Measurements from ENCODE around the gene PRPF40B.

The PRPF40B gene

DNA sequence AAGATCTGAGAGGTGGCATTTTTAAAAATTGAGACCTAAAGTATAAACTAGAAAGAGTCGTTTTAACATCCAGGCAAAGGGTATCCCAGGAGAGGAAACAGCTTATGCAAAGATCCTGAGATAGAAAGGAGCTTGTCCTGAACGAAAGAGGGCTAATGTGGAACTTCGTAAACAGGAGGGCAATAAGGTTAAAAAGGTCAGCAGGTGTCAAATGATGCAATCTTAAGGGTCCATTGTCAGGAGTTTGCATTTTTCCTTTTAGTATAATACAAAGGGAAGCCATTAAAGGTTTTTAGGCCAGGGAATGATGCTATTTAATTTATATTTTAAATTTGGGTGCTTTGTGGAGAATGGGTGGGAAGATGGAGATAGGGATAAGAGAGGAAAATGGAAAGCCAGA, 69.5 kb downstream of the PRPF40B start:
- H3K27ac ChIP-seq (ENCODE audit: low read depth, low read length, severe bottlenecking), result no peak overlapping the region
- H3K4me3 ChIP-seq (ENCODE audit: extremely low read depth, insufficient read depth, low read length, poor library complexity, severe bottlenecking), result no peak overlapping the region
- peaks cover 43% of the 10 kb centered on the region for H3K36me3 ChIP-seq (ENCODE audit: control insufficient read depth, insufficient read depth, low read length)
- WGBS, 2 experiments (ENCODE audit: insufficient coverage in 2 of 2), result 75 to 79% methylated on average over 3 of the region's 3 CpGs
- H3K4me1 ChIP-seq (ENCODE audit: control insufficient read depth, insufficient read depth, low read length, poor library complexity, severe bottlenecking), result peaks cover 10% of the 10 kb centered on the region
- no peaks in the 10 kb centered on the region for H3K9me3 ChIP-seq (ENCODE audit: control insufficient read depth, low read length)

GRCh38 chr12:49693931-49694444, 70.6 kb downstream of the PRPF40B start:
- H3K4me1 ChIP-seq (ENCODE audit: control insufficient read depth, insufficient read depth, low read length, poor library complexity, severe bottlenecking), result peaks cover 20% of the 10 kb centered on the region
- WGBS, 2 experiments (ENCODE audit: insufficient coverage in 2 of 2), result 93 to 95% methylated on average over 3 of the region's 8 CpGs
- H3K27ac ChIP-seq (ENCODE audit: low read depth, low read length, severe bottlenecking), result no peak overlapping the region
- H3K36me3 ChIP-seq (ENCODE audit: control insufficient read depth, insufficient read depth, low read length), result peaks cover 32% of the 10 kb centered on the region
- no peaks in the 10 kb centered on the region for H3K9me3 ChIP-seq (ENCODE audit: control insufficient read depth, low read length)
- no peak overlapping the region for H3K4me3 ChIP-seq (ENCODE audit: extremely low read depth, insufficient read depth, low read length, poor library complexity, severe bottlenecking)

Data from mesodermal cell (in vitro differentiated cells).